HL-60/S4 (cell line): Measurements from ENCODE around the gene LYG2.
"Not testable (repeated sequence)": the region's sequence is repeated elsewhere in the genome, so short reads cannot be mapped to it uniquely, and the experiment has no call there.

Experiments
- in situ Hi-C: fragments of 300-500 bp; cut with MboI; formaldehyde crosslinking; loops from 2 replicates; pipeline ENCODE4 v1.14.3; 2022; ENCODE audit warnings: low sequenced_read_pairs

LYG2 gene

GRCh38 chr2:99255491-99256318 is at the start of gene LYG2:
LYG2 (minus strand) TSS chr2:99255666; CDS start chr2:99254260, 1,406 bp downstream.
- in situ Hi-C loops: no loop called here

- in situ Hi-C loops: not testable (repeated sequence)
Observed at GRCh38 chr2:99301097-99301496, 45.6 kb upstream of the LYG2 start, which contains the start of gene LYG1. LYG1 (minus strand) TSS chr2:99301197; CDS start chr2:99295670, 5,527 bp downstream.

GRCh38 chr2:99299580-99299979 is 44.1 kb upstream of the LYG2 start:
- in situ Hi-C loops: no loop called here

- in situ Hi-C loops: no loop called here
Observed at GRCh38 chr2:99297994-99298393, 42.5 kb upstream of the LYG2 start.

- in situ Hi-C loops: no loop called here
Observed at GRCh38 chr2:99285526-99285925, 30.1 kb upstream of the LYG2 start.

- in situ Hi-C loops: no loop called here
Observed at GRCh38 chr2:99279969-99280695, 24.7 kb upstream of the LYG2 start.

- in situ Hi-C loops: no loop called here
Observed at GRCh38 chr2:99278793-99279291, 23.4 kb upstream of the LYG2 start.

GRCh38 chr2:99278195-99278765 is 22.8 kb upstream of the LYG2 start:
- in situ Hi-C loops: not testable (repeated sequence)

GRCh38 chr2:99275882-99276281 is 20.4 kb upstream of the LYG2 start:
- in situ Hi-C loops: no loop called here

- in situ Hi-C loops: no loop called here
Observed at GRCh38 chr2:99261242-99261641, 5.8 kb upstream of the LYG2 start.

- in situ Hi-C loops: no loop called here
Observed at GRCh38 chr2:99260184-99260583, 4.7 kb upstream of the LYG2 start.

- in situ Hi-C loops: no loop called here
Observed at GRCh38 chr2:99259465-99259864, 4.0 kb upstream of the LYG2 start.

- in situ Hi-C loops: no loop called here
Observed at GRCh38 chr2:99256677-99257076, 1.2 kb upstream of the LYG2 start.

GRCh38 chr2:99249951-99250350 is 5.5 kb downstream of the LYG2 start:
- in situ Hi-C loops: no loop called here

- in situ Hi-C loops: no loop called here
Observed at GRCh38 chr2:99242151-99242550, 13.3 kb downstream of the LYG2 start.

- in situ Hi-C loops: no loop called here
Observed at GRCh38 chr2:99240431-99240830, 15.0 kb downstream of the LYG2 start.

GRCh38 chr2:99238599-99238998 is 16.9 kb downstream of the LYG2 start:
- in situ Hi-C loops: no loop called here

- in situ Hi-C loops: not testable (repeated sequence)
Observed at GRCh38 chr2:99233177-99233576, 22.3 kb downstream of the LYG2 start.

- in situ Hi-C loops: no loop called here
Observed at GRCh38 chr2:99217929-99218501, 37.5 kb downstream of the LYG2 start.

- in situ Hi-C loops: no loop called here
Observed at GRCh38 chr2:99216096-99216495, 39.4 kb downstream of the LYG2 start.

- in situ Hi-C loops: no loop called here
Observed at GRCh38 chr2:99205491-99205890, 50.0 kb downstream of the LYG2 start.
